ENCODE results near the gene FBN1.

FBN1 gene

GRCh38 chr15:48459571-48460442 is 185.7 kb downstream of the FBN1 start:
- Mint-ChIP-seq H3K27ac (no peak overlapping the region), H3K27me3 (ENCODE audit: low read depth, poor library complexity) (no peaks in the 10 kb centered on the region), H3K36me3 (ENCODE audit: low read depth) (no peaks in the 10 kb centered on the region)

GRCh38 chr15:48458876-48459275 is 186.6 kb downstream of the FBN1 start:
- Mint-ChIP-seq H3K9me3 (no peaks in the 10 kb centered on the region), H3K4me3 (no peak overlapping the region), H3K27ac (no peak overlapping the region), H3K4me1 (no peaks in the 10 kb centered on the region), H3K36me3 (ENCODE audit: low read depth) (no peaks in the 10 kb centered on the region), H3K27me3 (ENCODE audit: low read depth, poor library complexity) (no peaks in the 10 kb centered on the region)
- TF ChIP-seq CTCF (IDR thresholded peaks at IDR 0.05), result no peak
- DNase-seq, result no peak

More at GRCh38 chr15:48459571-48460442, 185.7 kb downstream of the FBN1 start:
- H3K9me3 Mint-ChIP-seq, result no peaks in the 10 kb centered on the region
- no peak for DNase-seq
- no peak overlapping the region for H3K4me3 Mint-ChIP-seq
- no peak for TF ChIP-seq CTCF (IDR thresholded peaks at IDR 0.05)
- no peaks in the 10 kb centered on the region for H3K4me1 Mint-ChIP-seq

GRCh38 chr15:48456134-48456533 is 189.4 kb downstream of the FBN1 start:
- H3K36me3 Mint-ChIP-seq (ENCODE audit: low read depth), result peaks cover 10% of the 10 kb centered on the region

GRCh38 chr15:48451736-48452135 is 193.8 kb downstream of the FBN1 start:
- peaks cover 2% of the 10 kb centered on the region for H3K27me3 Mint-ChIP-seq (ENCODE audit: low read depth, poor library complexity)
- H3K36me3 Mint-ChIP-seq (ENCODE audit: low read depth), result peaks cover 10% of the 10 kb centered on the region
- H3K27ac Mint-ChIP-seq, result peak overlapping the region; percentile 38
- H3K4me3 Mint-ChIP-seq, result no peak overlapping the region
- no peak for TF ChIP-seq CTCF (IDR thresholded peaks at IDR 0.05)
- no peak for DNase-seq
- H3K4me1 Mint-ChIP-seq, result no peaks in the 10 kb centered on the region
- H3K9me3 Mint-ChIP-seq, result no peaks in the 10 kb centered on the region

More at GRCh38 chr15:48456134-48456533, 189.4 kb downstream of the FBN1 start:
- no peak overlapping the region for H3K27ac Mint-ChIP-seq
- no peaks in the 10 kb centered on the region for H3K9me3 Mint-ChIP-seq
- no peak overlapping the region for H3K4me3 Mint-ChIP-seq
- DNase-seq, result no peak
- no peaks in the 10 kb centered on the region for H3K4me1 Mint-ChIP-seq
- no peak for TF ChIP-seq CTCF (IDR thresholded peaks at IDR 0.05)
- H3K27me3 Mint-ChIP-seq (ENCODE audit: low read depth, poor library complexity), result peaks cover 2% of the 10 kb centered on the region

GRCh38 chr15:48451241-48451640 is 194.3 kb downstream of the FBN1 start:
- TF ChIP-seq CTCF (IDR thresholded peaks at IDR 0.05), result no peak
- no peaks in the 10 kb centered on the region for H3K4me1 Mint-ChIP-seq
- H3K9me3 Mint-ChIP-seq, result no peaks in the 10 kb centered on the region
- H3K36me3 Mint-ChIP-seq (ENCODE audit: low read depth), result peaks cover 10% of the 10 kb centered on the region
- H3K4me3 Mint-ChIP-seq, result no peak overlapping the region
- H3K27me3 Mint-ChIP-seq (ENCODE audit: low read depth, poor library complexity), result peaks cover 2% of the 10 kb centered on the region
- H3K27ac Mint-ChIP-seq, result peak overlapping the region; percentile 15
- no peak for DNase-seq

- Mint-ChIP-seq H3K4me1 (no peaks in the 10 kb centered on the region), H3K27ac (no peak overlapping the region), H3K36me3 (ENCODE audit: low read depth) (peaks cover 10% of the 10 kb centered on the region)
Observed at GRCh38 chr15:48449734-48450133, 195.8 kb downstream of the FBN1 start.

More at GRCh38 chr15:48449734-48450133, 195.8 kb downstream of the FBN1 start:
- no peak for TF ChIP-seq CTCF (IDR thresholded peaks at IDR 0.05)
- Mint-ChIP-seq H3K9me3 (no peaks in the 10 kb centered on the region), H3K27me3 (ENCODE audit: low read depth, poor library complexity) (peaks cover 2% of the 10 kb centered on the region), H3K4me3 (no peak overlapping the region)
- no peak for DNase-seq
